ENCODE data around the gene NFKBIL1.
"Not testable (repeated sequence)": the region's sequence is repeated elsewhere in the genome, so short reads cannot be mapped to it uniquely, and the experiment has no call there.

NFKBIL1 gene

GRCh38 chr6:31588871-31589650 lies 41.7 kb downstream of the NFKBIL1 start:
- no peaks in the 10 kb centered on the region for H3K9me3 ChIP-seq (ENCODE audit: control insufficient read depth, insufficient read depth, low read length)
- H3K4me1 ChIP-seq (ENCODE audit: insufficient read depth, low read length) = peaks cover 6% of the 10 kb centered on the region; the same call in 1 of the 2 replicates
- no peaks in the 10 kb centered on the region for H3K36me3 ChIP-seq (ENCODE audit: insufficient read depth, low read length)
- H3K9ac ChIP-seq (ENCODE audit: low read depth, low read length) = no peak overlapping the region

GRCh38 chr6:31590691-31591090 lies 43.3 kb downstream of the NFKBIL1 start:
- not testable (repeated sequence) for H3K4me1 ChIP-seq (ENCODE audit: insufficient read depth, low read length); H3K36me3 ChIP-seq (ENCODE audit: insufficient read depth, low read length); H3K9me3 ChIP-seq (ENCODE audit: control insufficient read depth, insufficient read depth, low read length); H3K9ac ChIP-seq (ENCODE audit: low read depth, low read length)

DNA sequence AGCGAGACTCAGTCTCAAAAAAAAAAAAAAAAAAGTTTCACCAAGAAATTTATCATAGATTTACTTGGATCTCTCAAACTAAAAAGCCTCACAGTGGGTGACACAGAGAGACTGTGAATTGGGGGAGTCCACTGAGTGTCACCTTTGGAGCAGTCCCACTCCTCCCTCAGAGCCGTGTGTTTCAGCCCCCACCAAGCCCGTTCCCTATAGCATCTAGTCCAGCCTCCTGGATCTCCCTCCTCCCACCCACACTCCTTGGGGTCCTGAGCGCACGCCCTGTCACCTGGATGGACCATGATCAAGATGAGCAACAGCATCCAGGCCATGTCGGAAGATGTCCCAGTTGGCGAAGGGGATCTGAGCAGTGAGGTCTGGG lies 45.0 kb downstream of the NFKBIL1 start:
- no peak overlapping the region for H3K9ac ChIP-seq (ENCODE audit: low read depth, low read length)
- H3K4me1 ChIP-seq (ENCODE audit: insufficient read depth, low read length) = peaks cover 6% of the 10 kb centered on the region; the same call in 1 of the 2 replicates
- no peaks in the 10 kb centered on the region for H3K9me3 ChIP-seq (ENCODE audit: control insufficient read depth, insufficient read depth, low read length)
- H3K36me3 ChIP-seq (ENCODE audit: insufficient read depth, low read length) = no peaks in the 10 kb centered on the region

DNA sequence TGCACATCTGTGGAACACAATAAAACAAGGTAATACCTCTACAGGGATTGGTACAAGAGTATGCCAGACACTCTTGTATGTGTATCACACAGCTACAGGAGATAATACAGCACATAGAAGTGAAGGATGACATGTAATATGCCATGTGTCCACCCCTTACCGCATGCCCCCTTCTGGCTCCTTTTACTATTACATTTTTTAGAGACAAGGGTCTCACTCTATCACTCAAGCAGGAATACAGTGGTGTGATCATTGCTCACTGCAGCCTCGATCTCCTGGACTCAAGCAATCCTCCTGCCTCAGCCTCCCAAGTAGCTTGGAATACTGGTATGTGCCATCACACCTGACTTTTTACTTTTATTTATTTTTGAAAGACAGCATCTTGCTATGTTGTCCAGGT lies 49.6 kb downstream of the NFKBIL1 start:
- H3K9ac ChIP-seq (ENCODE audit: low read depth, low read length) = no peak overlapping the region
- H3K4me1 ChIP-seq (ENCODE audit: insufficient read depth, low read length) = peaks cover 4% of the 10 kb centered on the region
- H3K9me3 ChIP-seq (ENCODE audit: control insufficient read depth, insufficient read depth, low read length) = no peaks in the 10 kb centered on the region
- no peaks in the 10 kb centered on the region for H3K36me3 ChIP-seq (ENCODE audit: insufficient read depth, low read length)

- H3K9ac ChIP-seq (ENCODE audit: low read depth, low read length) = no peak overlapping the region
- 0 out of 2 replicates have a peak, but pooled peaks cover 3% of the 10 kb centered on the region for H3K4me1 ChIP-seq (ENCODE audit: insufficient read depth, low read length)
- H3K9me3 ChIP-seq (ENCODE audit: control insufficient read depth, insufficient read depth, low read length) = no peaks in the 10 kb centered on the region
- no peaks in the 10 kb centered on the region for H3K36me3 ChIP-seq (ENCODE audit: insufficient read depth, low read length)
Observed at GRCh38 chr6:31607317-31607716, 59.9 kb downstream of the NFKBIL1 start.
